Measurements from ENCODE around the gene MYH11. TPM values are rescaled to one million over a fixed set of nuclear protein-coding genes. Genes with fewer than 3 reads are reported as not detected.

The MYH11 gene
- total and polyA plus RNA-seq, 2 experiments from 2014 or later: 1.6 to 5.9 TPM

DNA sequence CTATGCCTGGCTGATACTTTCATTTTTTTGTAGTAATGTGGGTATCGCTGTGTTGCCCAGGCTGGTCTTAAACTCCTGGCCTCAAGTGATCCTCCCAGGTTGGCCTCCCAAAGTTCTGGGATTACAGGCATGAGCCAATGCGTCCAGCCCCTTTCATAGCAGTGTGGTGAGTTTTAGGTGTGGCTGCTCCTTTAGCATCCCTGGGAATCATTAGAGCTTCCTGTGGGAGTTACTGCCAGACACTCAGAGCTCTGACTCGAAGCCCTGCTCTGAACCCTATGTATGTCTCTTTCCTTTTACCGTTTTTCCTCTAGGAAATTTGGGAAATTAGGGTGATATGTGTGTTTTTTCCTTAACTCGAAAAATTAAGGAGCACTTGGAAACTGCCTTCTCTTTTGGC lies 162.3 kb downstream of the MYH11 start:
- Histone ChIP-seq H2AFZ (no peak overlapping the region), H3K4me3 (no peak overlapping the region), H3F3A (replicated peaks; ENCODE audit: low read depth) (no peaks in the 10 kb centered on the region), H3K9me2 (ENCODE audit: insufficient read depth) (no peaks in the 10 kb centered on the region), H4K20me1 (replicated peaks; ENCODE audit: insufficient read depth) (no peaks in the 10 kb centered on the region; the same call in 1 of the 2 replicates), H3K79me2 (replicated peaks; ENCODE audit: insufficient read depth) (no peaks in the 10 kb centered on the region), H3K36me3 (ENCODE audit: insufficient read depth) (peaks cover 3% of the 10 kb centered on the region), H3K4me2 (no peak overlapping the region), H3K27me3 (ENCODE audit: insufficient read depth) (no peaks in the 10 kb centered on the region), H3K27ac (ENCODE audit: low read depth) (no peak overlapping the region), H3K4me1 (ENCODE audit: insufficient read depth) (no peaks in the 10 kb centered on the region)
- Mint-ChIP-seq H3K27ac (no peak overlapping the region), H3K4me3 (no peak overlapping the region), H3K4me1 (no peaks in the 10 kb centered on the region), H3K9me3 (no peaks in the 10 kb centered on the region), H3K36me3 (ENCODE audit: low read depth) (peaks cover 52% of the 10 kb centered on the region), H3K27me3 (ENCODE audit: insufficient read depth, low read depth, poor library complexity) (no peaks in the 10 kb centered on the region)
- TF ChIP-seq JUNB (IDR thresholded peaks at IDR 0.05; ENCODE audit: unreplicated experiment): no peak
- no peak for TF ChIP-seq CREB1 (CRISPR knock-in tag; IDR thresholded peaks at IDR 0.05; ENCODE audit: low read depth)
- TF ChIP-seq, protein P1, sequence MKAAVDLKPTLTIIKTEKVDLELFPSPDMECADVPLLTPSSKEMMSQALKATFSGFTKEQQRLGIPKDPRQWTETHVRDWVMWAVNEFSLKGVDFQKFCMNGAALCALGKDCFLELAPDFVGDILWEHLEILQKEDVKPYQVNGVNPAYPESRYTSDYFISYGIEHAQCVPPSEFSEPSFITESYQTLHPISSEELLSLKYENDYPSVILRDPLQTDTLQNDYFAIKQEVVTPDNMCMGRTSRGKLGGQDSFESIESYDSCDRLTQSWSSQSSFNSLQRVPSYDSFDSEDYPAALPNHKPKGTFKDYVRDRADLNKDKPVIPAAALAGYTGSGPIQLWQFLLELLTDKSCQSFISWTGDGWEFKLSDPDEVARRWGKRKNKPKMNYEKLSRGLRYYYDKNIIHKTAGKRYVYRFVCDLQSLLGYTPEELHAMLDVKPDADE (IDR thresholded peaks at IDR 0.05): no peak
- TF ChIP-seq NANOG (IDR thresholded peaks at IDR 0.05; ENCODE audit: borderline replicate concordance): no peak
- TF ChIP-seq EZH2 (IDR thresholded peaks at IDR 0.05; ENCODE audit: low read depth, unreplicated experiment): no peak
- TF ChIP-seq, protein P2, sequence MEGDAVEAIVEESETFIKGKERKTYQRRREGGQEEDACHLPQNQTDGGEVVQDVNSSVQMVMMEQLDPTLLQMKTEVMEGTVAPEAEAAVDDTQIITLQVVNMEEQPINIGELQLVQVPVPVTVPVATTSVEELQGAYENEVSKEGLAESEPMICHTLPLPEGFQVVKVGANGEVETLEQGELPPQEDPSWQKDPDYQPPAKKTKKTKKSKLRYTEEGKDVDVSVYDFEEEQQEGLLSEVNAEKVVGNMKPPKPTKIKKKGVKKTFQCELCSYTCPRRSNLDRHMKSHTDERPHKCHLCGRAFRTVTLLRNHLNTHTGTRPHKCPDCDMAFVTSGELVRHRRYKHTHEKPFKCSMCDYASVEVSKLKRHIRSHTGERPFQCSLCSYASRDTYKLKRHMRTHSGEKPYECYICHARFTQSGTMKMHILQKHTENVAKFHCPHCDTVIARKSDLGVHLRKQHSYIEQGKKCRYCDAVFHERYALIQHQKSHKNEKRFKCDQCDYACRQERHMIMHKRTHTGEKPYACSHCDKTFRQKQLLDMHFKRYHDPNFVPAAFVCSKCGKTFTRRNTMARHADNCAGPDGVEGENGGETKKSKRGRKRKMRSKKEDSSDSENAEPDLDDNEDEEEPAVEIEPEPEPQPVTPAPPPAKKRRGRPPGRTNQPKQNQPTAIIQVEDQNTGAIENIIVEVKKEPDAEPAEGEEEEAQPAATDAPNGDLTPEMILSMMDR (conservative IDR thresholded peaks at IDR 0.05; ENCODE audit: low read depth in 2 of 2): no peak
- TF ChIP-seq, protein P3, sequence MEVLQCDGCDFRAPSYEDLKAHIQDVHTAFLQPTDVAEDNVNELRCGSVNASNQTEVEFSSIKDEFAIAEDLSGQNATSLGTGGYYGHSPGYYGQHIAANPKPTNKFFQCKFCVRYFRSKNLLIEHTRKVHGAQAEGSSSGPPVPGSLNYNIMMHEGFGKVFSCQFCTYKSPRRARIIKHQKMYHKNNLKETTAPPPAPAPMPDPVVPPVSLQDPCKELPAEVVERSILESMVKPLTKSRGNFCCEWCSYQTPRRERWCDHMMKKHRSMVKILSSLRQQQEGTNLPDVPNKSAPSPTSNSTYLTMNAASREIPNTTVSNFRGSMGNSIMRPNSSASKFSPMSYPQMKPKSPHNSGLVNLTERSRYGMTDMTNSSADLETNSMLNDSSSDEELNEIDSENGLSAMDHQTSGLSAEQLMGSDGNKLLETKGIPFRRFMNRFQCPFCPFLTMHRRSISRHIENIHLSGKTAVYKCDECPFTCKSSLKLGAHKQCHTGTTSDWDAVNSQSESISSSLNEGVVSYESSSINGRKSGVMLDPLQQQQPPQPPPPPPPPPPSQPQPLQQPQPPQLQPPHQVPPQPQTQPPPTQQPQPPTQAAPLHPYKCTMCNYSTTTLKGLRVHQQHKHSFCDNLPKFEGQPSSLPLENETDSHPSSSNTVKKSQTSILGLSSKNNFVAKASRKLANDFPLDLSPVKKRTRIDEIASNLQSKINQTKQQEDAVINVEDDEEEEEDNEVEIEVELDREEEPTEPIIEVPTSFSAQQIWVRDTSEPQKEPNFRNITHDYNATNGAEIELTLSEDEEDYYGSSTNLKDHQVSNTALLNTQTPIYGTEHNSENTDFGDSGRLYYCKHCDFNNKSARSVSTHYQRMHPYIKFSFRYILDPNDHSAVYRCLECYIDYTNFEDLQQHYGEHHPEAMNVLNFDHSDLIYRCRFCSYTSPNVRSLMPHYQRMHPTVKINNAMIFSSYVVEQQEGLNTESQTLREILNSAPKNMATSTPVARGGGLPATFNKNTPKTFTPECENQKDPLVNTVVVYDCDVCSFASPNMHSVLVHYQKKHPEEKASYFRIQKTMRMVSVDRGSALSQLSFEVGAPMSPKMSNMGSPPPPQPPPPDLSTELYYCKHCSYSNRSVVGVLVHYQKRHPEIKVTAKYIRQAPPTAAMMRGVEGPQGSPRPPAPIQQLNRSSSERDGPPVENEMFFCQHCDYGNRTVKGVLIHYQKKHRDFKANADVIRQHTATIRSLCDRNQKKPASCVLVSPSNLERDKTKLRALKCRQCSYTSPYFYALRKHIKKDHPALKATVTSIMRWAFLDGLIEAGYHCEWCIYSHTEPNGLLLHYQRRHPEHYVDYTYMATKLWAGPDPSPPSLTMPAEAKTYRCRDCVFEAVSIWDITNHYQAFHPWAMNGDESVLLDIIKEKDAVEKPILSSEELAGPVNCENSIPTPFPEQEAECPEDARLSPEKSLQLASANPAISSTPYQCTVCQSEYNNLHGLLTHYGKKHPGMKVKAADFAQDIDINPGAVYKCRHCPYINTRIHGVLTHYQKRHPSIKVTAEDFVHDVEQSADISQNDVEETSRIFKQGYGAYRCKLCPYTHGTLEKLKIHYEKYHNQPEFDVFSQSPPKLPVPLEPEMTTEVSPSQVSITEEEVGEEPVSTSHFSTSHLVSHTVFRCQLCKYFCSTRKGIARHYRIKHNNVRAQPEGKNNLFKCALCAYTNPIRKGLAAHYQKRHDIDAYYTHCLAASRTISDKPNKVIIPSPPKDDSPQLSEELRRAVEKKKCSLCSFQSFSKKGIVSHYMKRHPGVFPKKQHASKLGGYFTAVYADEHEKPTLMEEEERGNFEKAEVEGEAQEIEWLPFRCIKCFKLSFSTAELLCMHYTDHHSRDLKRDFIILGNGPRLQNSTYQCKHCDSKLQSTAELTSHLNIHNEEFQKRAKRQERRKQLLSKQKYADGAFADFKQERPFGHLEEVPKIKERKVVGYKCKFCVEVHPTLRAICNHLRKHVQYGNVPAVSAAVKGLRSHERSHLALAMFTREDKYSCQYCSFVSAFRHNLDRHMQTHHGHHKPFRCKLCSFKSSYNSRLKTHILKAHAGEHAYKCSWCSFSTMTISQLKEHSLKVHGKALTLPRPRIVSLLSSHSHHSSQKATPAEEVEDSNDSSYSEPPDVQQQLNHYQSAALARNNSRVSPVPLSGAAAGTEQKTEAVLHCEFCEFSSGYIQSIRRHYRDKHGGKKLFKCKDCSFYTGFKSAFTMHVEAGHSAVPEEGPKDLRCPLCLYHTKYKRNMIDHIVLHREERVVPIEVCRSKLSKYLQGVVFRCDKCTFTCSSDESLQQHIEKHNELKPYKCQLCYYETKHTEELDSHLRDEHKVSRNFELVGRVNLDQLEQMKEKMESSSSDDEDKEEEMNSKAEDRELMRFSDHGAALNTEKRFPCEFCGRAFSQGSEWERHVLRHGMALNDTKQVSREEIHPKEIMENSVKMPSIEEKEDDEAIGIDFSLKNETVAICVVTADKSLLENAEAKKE (CRISPR knock-in tag; IDR thresholded peaks at IDR 0.05): no peak
- no peak for TF ChIP-seq ZNF331 (CRISPR knock-in tag; IDR thresholded peaks at IDR 0.05; ENCODE audit: low read depth)
- no peak for TF ChIP-seq EZH2phosphoT487 (IDR thresholded peaks at IDR 0.05; ENCODE audit: unreplicated experiment)
- TF ChIP-seq, protein P4, sequence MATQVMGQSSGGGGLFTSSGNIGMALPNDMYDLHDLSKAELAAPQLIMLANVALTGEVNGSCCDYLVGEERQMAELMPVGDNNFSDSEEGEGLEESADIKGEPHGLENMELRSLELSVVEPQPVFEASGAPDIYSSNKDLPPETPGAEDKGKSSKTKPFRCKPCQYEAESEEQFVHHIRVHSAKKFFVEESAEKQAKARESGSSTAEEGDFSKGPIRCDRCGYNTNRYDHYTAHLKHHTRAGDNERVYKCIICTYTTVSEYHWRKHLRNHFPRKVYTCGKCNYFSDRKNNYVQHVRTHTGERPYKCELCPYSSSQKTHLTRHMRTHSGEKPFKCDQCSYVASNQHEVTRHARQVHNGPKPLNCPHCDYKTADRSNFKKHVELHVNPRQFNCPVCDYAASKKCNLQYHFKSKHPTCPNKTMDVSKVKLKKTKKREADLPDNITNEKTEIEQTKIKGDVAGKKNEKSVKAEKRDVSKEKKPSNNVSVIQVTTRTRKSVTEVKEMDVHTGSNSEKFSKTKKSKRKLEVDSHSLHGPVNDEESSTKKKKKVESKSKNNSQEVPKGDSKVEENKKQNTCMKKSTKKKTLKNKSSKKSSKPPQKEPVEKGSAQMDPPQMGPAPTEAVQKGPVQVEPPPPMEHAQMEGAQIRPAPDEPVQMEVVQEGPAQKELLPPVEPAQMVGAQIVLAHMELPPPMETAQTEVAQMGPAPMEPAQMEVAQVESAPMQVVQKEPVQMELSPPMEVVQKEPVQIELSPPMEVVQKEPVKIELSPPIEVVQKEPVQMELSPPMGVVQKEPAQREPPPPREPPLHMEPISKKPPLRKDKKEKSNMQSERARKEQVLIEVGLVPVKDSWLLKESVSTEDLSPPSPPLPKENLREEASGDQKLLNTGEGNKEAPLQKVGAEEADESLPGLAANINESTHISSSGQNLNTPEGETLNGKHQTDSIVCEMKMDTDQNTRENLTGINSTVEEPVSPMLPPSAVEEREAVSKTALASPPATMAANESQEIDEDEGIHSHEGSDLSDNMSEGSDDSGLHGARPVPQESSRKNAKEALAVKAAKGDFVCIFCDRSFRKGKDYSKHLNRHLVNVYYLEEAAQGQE (IDR thresholded peaks at IDR 0.05; ENCODE audit: unreplicated experiment): no peak
- TF ChIP-seq STAT1 (IDR thresholded peaks at IDR 0.05; ENCODE audit: unreplicated experiment): no peak
- TF ChIP-seq POLR2AphosphoS5 (IDR thresholded peaks at IDR 0.05; ENCODE audit: low read depth): no peak
- DNase-seq (ENCODE audit: low spot score) (no peak), ATAC-seq (no peak)
